ENCODE measurements around the gene PTPDC1. TPM values are rescaled to one million over a fixed set of nuclear protein-coding genes. Genes with fewer than 3 reads are reported as not detected.

Gene PTPDC1
- total and polyA plus RNA-seq, 2 of the 8 experiments (the other 6 are each of a cell fraction or from before 2014, with no cell fraction given): 4.1 to 7.3 TPM

- Histone ChIP-seq H3K27me3 (replicated peaks in 1 of 4; ENCODE audit: control insufficient read depth in 3 of 4, extremely low read depth in 1 of 4, insufficient read depth in 3 of 4, low read length in 3 of 4) (no peaks in the 10 kb centered on the region), H3K23ac (ENCODE audit: insufficient read length) (no peak overlapping the region), H2BK120ac (replicated peaks; ENCODE audit: low read depth, low read length) (no peak overlapping the region), H4K8ac (ENCODE audit: extremely low read depth, insufficient read depth, low read length) (no peak overlapping the region), H3K79me1 (ENCODE audit: low read depth, low read length) (no peaks in the 10 kb centered on the region), H2BK15ac (ENCODE audit: low read length) (no peak overlapping the region), H3K18ac (ENCODE audit: extremely low read depth, low read length) (no peak overlapping the region), H3K9ac (replicated peaks in 1 of 4; ENCODE audit: extremely low read depth in 1 of 4, low read depth in 3 of 4, low read length in 3 of 4) (no peak overlapping the region), H3K9me3 (ENCODE audit: insufficient read depth in 2 of 2, low read depth in 1 of 2, low read length in 1 of 2) (no peaks in the 10 kb centered on the region), H3K14ac (ENCODE audit: insufficient read length) (no peak overlapping the region), H2BK20ac (ENCODE audit: low read length) (no peak overlapping the region), H2BK12ac (ENCODE audit: low read depth, low read length) (no peak overlapping the region), H3K4me1 (replicated peaks in 1 of 4; ENCODE audit: control insufficient read depth in 3 of 4, insufficient read depth in 4 of 4, low read length in 3 of 4) (no peaks in the 10 kb centered on the region; a peak in 1 of 7 replicates), H3K4ac (replicated peaks; ENCODE audit: insufficient read length, low read depth, low read length) (no peak overlapping the region), H3K4me3 (ENCODE audit: extremely low read depth in 1 of 4, insufficient read depth in 2 of 4, low read depth in 3 of 4, low read length in 4 of 4) (no peak overlapping the region), H3K4me2 (ENCODE audit: insufficient read depth in 1 of 2, low read depth in 2 of 2, low read length in 2 of 2) (no peak overlapping the region), H4K20me1 (replicated peaks in 1 of 2; ENCODE audit: control insufficient read depth in 1 of 2, insufficient read depth in 2 of 2, low read length in 2 of 2) (no peaks in the 10 kb centered on the region), H3K23me2 (ENCODE audit: low read depth, low read length) (no peaks in the 10 kb centered on the region), H3K36me3 (ENCODE audit: control insufficient read depth in 2 of 4, insufficient read depth in 4 of 4, low read length in 3 of 4) (no peaks in the 10 kb centered on the region), H4K5ac (ENCODE audit: insufficient read length, low read depth, low read length) (no peak overlapping the region), H3K27ac (ENCODE audit: low read depth, low read length) (no peak overlapping the region), H2BK5ac (ENCODE audit: low read depth, low read length) (no peak overlapping the region), H2AK5ac (ENCODE audit: low read depth, low read length) (no peak overlapping the region), H3K79me2 (ENCODE audit: control insufficient read depth in 1 of 2, insufficient read depth in 2 of 2, low read length in 2 of 2) (no peaks in the 10 kb centered on the region), H3K56ac (replicated peaks; ENCODE audit: insufficient read length, low read depth, low read length) (no peak overlapping the region), H4K91ac (replicated peaks; ENCODE audit: insufficient read length, low read length) (no peak overlapping the region), H2AFZ (ENCODE audit: low read length) (no peak overlapping the region)
- FAIRE-seq (no peak), DNase-seq (ENCODE audit: low read depth in 1 of 2, low spot score in 2 of 2) (no peak)
- ChIA-PET POLR2A (ENCODE audit: partially characterized antibody) (no interaction called here), CTCF (ENCODE audit: partially characterized antibody) (no interaction called here)
- TF ChIP-seq CHD2 (IDR thresholded peaks at IDR 0.05; ENCODE audit: low read length) (no peak), JUND (IDR thresholded peaks at IDR 0.05; ENCODE audit: low read length) (no peak), GABPA (IDR thresholded peaks at IDR 0.05; ENCODE audit: borderline replicate concordance, insufficient read depth, low read length) (no peak), KDM5A (IDR thresholded peaks at IDR 0.05; ENCODE audit: low read length) (no peak)
- 92% methylated on average over 3 of the region's 3 CpGs; no CpG with 5 or more reads in 1 of the 2 experiments for WGBS, 2 experiments (ENCODE audit: extremely low coverage in 1 of 2, insufficient coverage in 1 of 2, insufficient read length in 1 of 2, insufficient replicate concordance in 2 of 2, low coverage in 1 of 2, low lambda C conversion rate in 2 of 2, missing lambda C conversion rate in 1 of 2)
Observed at GRCh38 chr9:94135222-94135621, 51.0 kb downstream of the PTPDC1 start.
